GM04504 (cell line): ENCODE results near the gene WDR31.
"Not testable (repeated sequence)": the region's sequence is repeated elsewhere in the genome, so short reads cannot be mapped to it uniquely, and the experiment has no call there.

ENCODE experiments used
- DNase-seq: peaks from one replicate; pipeline ENCODE4 v3.0.0-alpha.2; 2012; ENCODE audit warnings: low read depth

WDR31 gene

DNA sequence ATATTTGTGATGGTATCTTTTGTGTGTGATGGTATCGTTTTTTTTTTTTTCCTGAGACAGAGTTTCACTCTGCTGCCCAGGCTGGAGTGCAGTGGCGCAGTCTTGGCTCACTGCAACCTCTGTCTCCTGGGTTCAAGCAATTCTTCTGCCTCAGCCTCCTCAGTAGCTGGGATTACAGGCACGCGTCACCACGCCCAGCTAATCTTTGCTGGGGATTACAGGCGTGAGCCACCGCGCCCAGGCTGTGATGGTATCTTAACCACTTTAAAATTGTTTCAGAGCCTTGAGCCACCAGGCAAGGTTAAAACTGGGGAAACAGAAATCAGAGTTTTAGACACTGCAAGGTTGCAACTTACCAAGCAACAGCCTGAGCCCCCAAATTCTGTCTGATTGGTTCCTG lies 43.8 kb downstream of the WDR31 start:
- DNase-seq, result not testable (repeated sequence)

DNA sequence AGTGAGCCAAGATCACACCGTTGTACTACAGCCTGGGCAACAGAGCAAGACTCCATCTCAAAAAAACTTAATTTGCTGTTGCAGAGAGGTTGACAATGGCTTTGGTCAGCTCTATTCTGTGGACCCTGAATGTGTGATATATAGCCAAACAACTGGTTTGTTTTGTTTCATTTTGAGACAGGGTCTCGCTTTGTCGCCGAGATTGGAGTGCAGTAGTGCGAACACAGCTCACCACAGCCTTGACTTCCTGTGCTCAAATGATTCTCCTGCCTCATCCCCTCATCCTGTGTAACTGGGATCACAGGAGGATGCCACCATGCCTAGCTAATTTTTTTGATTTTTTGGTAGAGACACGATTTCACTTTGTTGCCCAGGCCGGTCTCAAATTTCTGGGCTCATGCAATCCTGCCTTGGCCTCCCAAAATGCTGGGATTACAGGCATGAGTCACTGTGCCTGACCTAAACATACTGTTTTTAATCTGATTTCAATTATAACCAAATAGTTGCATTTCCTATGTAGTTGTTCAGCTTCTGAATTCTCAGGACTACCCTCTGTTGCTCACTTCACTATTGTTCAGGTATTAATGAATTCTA lies 46.7 kb downstream of the WDR31 start:
- no peak for DNase-seq

DNA sequence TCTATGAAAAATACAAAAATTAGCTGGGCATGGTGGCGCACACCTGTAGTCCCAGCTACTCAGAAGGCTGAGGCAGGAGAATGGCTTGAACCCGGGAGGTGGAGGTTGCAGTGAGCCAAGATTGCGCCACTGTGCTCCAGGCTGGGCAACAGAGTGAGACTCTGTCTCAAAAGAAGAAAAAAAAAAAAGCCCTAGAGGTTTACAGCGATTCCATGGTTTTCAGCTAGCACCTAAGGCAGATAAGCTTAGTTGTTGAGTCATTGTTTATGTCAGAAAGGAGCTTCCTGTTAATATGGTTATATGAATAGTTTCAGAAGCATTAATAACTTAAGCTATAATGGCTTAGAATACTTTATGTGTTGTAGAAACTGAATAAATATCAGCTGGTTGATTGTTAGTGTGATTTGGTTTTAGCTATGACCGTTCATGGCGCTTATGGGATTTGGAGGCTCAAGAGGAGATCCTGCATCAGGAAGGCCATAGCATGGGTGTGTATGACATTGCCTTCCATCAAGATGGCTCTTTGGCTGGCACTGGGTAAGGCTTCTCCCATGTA lies 49.9 kb downstream of the WDR31 start:
- DNase-seq, result no peak

DNA sequence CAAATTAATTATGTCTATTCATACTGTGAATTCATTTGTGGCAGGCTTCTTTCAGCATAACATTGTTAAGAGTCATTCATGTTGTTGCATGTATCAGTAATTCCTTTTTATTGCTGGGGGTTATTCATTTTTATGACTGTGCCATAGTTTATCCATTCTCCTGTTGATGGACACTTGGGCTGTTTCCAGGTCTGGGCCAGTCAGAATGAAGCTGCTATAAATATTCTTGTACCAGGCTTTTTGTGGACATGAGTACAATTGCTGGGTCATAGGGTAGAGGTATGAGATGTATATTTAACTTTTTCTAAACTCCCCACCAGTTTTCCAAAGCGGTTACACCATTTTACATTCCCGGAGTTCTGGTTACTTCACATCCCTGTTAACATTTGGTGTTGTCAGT lies 51.0 kb downstream of the WDR31 start:
- DNase-seq, result no peak

DNA sequence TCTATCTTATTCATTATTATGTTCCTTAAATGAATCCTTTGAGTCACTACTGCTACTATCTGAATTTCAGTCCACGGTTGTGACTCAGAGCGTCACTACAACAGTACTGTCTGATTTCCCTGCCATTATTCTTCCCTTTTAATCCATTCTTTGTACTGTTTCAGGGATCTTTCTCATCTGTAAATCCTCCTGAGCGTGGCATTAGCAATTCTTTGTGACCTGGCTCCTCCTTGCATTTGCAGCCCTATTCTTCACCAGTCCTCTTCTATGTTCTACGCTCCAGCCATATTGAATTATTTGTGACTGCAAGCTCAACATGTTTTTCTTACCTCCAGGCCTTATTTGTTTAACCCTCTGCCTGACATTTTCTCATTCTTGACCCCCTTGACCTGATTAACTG lies 58.7 kb downstream of the WDR31 start:
- DNase-seq, result no peak

DNA sequence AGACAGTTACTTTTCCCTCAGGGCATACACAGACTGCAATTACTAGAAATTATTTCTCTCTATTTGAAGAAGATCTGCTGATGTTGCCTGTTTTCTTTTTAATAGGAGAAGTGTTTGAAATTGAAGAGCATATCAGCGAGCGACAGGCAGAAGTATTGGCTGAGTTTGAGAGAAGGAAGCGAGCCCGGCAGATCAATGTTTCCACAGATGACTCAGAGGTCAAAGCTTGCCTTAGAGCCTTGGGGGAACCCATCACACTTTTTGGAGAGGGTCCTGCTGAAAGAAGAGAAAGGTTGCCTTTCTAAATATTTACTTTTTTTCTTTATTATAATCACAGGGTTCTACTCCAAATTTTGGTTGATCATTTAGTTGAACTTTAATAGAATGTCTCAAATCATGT lies 61.2 kb downstream of the WDR31 start:
- no peak for DNase-seq

DNA sequence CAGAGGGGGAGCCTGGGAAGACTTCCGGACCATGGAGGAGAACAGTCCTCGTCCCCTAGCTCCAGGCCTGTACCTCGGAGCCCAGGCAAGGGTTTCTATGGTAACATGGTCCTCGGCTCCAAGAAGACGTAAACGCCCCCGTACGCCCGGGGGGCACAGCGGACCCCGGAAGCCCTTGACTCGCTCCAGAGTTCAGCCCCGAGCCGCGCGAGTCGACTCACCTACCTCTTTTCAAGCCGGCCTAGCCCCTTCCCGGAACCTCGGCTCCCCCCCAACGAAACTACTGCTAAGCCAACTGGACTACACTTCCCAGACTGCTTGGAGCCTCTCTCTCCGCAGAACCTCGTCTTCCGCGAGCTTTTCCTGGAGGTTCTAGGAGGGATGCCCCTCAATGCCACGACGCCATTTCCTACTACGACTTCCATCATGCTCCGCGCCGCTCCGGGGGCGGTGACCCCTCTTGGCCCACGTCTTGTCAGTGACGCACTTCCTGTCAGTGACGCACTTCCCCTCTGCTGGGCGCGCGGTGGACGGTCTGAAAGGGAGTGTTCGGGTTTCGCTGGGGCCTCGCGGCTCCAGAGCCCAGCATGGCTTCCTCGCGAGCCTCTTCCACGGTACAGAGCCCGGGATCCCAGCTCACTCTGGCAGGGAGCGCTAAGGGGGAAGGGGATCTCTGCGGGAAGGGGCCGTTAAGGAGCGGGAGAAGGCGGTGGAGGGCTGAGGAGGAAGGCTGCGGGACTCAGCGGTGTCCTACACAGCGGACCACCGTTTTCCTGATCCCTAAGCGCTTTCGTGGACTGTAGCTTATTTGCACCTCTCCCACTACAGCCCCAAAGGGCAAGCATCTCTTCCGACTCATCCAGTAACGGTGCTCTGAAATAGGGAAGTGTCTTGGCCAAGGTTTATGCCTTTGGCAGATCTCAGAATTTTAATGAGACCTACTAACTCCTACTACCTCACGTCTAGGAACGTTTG lies 64.6 kb downstream of the WDR31 start, which contains the start of the genes CDC26 and PRPF4:
TSS of gene CDC26 (minus strand) at position 416 of the 975 bp plus-strand sequence. CDS start 3,065 bp downstream, outside the sequence.
TSS of gene PRPF4 (plus strand) at position 502 of the 975 bp plus-strand sequence. CDS start at position 588, 86 bp downstream.
- peak; percentile 97 for DNase-seq

DNA sequence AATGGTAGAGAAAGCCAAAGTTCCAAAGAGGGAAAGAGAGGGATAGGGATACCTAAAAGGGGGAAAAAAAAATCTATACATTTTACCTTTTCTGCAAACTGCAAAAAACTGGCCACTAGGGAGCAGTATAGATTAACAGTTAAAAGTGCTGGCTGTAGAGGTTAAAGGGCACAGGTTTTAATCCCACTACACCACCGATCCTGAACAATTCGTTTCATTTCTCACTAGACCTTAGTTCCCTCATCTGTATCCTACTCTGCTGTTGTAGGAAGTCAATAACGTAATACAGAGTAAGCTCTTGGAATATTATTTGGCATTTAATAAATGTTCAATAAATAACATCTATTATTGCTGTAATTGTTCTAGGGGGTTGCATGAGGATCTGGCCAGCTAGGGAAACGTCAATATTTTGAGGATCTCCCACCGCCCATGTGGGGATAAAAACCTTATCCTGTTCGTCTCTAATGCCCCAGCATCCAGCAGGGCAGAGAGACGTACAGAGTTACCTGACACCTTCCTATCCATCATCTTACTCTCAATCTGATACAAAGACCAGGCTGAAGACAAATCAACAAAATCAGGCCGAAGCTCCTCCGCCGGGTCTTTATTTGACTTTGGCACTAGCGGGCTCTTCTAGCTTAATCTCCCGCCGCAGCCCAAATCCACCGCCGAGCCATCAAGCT lies 65.5 kb downstream of the WDR31 start:
- no peak for DNase-seq

DNA sequence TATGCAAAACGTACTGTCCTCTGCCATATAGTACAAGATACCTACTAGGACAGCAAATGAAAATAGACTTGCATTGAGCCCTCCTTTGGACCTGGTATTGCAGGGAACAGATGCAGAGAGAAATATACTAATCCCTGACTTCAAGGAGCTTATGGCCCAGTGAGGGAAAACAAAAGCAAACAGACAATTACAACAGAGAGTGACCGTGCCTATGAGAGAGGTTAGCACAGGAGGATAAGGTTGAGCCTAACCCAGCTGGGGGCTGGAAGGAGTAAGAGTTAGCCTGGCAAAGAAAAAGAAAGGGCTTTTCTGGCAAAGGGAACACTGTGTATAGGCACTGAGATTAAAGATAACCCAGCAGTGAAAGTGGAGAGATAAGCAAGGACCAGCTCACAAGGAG lies 70.2 kb downstream of the WDR31 start:
- DNase-seq, result no peak

DNA sequence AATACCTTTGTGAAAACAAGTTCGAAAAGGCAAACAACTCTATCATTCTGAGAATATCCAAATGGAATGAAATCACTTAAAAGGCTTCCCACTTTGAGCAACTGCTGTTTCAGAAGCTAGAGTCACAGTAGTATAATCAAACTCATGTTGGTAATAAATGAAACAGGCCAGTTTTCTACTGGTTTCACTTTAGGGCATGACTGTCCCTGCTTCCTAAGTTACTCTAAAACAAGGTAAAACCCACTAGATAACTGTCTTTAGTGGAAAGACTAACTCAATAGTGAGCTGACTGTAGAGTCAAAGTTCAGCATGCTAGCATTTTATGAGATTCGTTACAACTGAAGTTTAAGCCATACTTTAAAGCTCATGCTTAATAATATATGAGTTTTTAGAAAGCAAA lies 70.7 kb downstream of the WDR31 start:
- no peak for DNase-seq

DNA sequence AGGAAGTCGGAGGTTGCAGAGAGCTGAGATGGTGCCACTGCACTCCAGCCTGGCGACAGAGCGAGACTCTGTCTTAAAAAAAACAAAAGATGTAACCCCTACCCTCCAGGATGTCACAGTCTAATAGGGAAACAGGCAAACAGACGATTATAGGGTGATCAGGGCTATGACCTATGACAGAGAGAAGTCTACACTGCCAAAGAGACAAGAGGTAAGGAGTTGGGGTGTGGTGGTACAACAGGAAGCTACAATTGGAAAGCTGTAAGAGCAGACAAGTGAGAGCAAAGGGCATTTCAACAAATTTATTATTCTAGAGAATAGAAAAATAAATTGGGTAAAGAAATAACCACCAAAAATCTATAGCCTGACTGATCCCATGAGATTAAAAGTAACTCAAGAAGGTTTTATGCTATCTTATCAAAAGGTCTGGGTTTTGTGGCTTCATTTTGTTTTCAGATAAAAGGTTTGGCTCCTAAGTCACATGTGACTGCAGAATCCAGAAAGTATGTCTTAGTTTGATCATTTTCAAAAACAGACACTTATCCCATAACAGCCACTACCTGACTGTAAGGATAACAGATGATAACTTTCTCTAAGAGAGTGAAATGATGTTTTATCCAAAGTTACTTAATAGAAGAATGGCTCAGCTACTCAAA lies 72.0 kb downstream of the WDR31 start:
- no peak for DNase-seq

DNA sequence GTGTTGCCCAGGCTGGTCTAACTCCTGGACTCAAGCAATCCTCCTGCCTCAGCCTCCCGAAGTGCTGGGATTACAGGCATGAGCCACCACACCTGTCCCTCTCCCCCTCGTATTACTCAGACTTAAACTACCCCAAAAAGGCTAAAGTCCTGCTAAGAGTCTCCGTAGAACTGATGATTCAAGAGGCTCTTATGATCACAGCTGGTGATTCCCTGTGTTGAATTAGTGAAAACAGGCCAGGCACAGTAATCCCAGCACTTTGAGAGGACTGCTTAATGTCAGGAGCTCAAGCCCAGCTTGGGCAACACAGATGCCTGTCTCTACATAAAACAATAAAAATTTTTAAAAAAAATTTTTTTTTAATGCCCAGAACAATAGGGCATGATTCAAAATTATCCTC lies 73.9 kb downstream of the WDR31 start:
- no peak for DNase-seq
